ENCODE results near the gene TBATA.

DNA sequence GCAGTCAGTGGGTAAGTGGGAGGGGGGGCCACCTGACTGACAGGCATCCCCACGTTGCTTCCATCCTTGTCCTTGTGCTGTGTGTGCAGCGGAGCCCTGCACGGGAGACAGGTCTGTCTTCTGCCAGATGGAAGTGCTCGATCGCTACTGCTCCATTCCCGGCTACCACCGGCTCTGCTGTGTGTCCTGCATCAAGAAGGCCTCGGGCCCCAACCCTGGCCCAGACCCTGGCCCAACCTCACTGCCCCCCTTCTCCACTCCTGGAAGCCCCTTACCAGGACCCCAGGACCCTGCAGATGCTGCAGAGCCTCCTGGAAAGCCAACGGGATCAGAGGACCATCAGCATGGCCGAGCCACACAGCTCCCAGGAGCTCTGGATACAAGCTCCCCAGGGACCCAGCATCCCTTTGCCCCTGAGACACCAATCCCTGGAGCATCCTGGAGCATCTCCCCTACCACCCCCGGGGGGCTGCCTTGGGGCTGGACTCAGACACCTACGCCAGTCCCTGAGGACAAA is 24.8 kb downstream of the TBATA start:
- TF ChIP-seq EZH2 (IDR thresholded peaks at IDR 0.05; ENCODE audit: low read length, unreplicated experiment) (no peak), EZH2phosphoT487 (IDR thresholded peaks at IDR 0.05; ENCODE audit: borderline replicate concordance, low read length) (no peak)
- TF ChIP-seq, protein P1, sequence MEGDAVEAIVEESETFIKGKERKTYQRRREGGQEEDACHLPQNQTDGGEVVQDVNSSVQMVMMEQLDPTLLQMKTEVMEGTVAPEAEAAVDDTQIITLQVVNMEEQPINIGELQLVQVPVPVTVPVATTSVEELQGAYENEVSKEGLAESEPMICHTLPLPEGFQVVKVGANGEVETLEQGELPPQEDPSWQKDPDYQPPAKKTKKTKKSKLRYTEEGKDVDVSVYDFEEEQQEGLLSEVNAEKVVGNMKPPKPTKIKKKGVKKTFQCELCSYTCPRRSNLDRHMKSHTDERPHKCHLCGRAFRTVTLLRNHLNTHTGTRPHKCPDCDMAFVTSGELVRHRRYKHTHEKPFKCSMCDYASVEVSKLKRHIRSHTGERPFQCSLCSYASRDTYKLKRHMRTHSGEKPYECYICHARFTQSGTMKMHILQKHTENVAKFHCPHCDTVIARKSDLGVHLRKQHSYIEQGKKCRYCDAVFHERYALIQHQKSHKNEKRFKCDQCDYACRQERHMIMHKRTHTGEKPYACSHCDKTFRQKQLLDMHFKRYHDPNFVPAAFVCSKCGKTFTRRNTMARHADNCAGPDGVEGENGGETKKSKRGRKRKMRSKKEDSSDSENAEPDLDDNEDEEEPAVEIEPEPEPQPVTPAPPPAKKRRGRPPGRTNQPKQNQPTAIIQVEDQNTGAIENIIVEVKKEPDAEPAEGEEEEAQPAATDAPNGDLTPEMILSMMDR (conservative IDR thresholded peaks at IDR 0.05; ENCODE audit: low read depth, low read length) = no peak

Data from PC-3 (cell line).